ENCODE data around the gene COPG1. TPM values are rescaled to one million over a fixed set of nuclear protein-coding genes. Genes with fewer than 3 reads are reported as not detected.

The COPG1 gene
- total and polyA plus RNA-seq, 9 donors, result 105 to 151 (median 112) TPM

GRCh38 chr3:129313415-129313664 is 63.9 kb downstream of the COPG1 start:
- Histone ChIP-seq H3K27ac (ENCODE audit: low read length) (no peak overlapping the region), H3K9me3 (replicated peaks; ENCODE audit: control insufficient read depth, low read depth, low read length) (no peaks in the 10 kb centered on the region), H3K27me3 (ENCODE audit: control insufficient read depth, insufficient read depth, low read length) (no peaks in the 10 kb centered on the region), H3K36me3 (ENCODE audit: control insufficient read depth, insufficient read depth, low read length) (no peaks in the 10 kb centered on the region), H3K4me3 (ENCODE audit: low read length) (no peak overlapping the region), H3K4me1 (ENCODE audit: control insufficient read depth, insufficient read depth, low read length) (peaks cover 26% of the 10 kb centered on the region)
- DNase-seq, result no peak

GRCh38 chr3:129313665-129314385 is 64.4 kb downstream of the COPG1 start:
- H3K4me3 ChIP-seq (ENCODE audit: low read length), result peak overlapping the region; percentile 98
- peak; percentile 46 for DNase-seq
- no peaks in the 10 kb centered on the region for H3K27me3 ChIP-seq (ENCODE audit: control insufficient read depth, insufficient read depth, low read length)
- no peaks in the 10 kb centered on the region for H3K36me3 ChIP-seq (ENCODE audit: control insufficient read depth, insufficient read depth, low read length)
- WGBS (ENCODE audit: insufficient coverage), result 24% methylated on average over 4 of the region's 7 CpGs
- H3K27ac ChIP-seq (ENCODE audit: low read length), result peak overlapping the region; percentile 96
- H3K4me1 ChIP-seq (ENCODE audit: control insufficient read depth, insufficient read depth, low read length), result peaks cover 26% of the 10 kb centered on the region
- H3K9me3 ChIP-seq (replicated peaks; ENCODE audit: control insufficient read depth, low read depth, low read length), result no peaks in the 10 kb centered on the region

GRCh38 chr3:129314386-129315222 is 65.2 kb downstream of the COPG1 start:
- H3K4me1 ChIP-seq (ENCODE audit: control insufficient read depth, insufficient read depth, low read length), result peaks cover 26% of the 10 kb centered on the region
- H3K27me3 ChIP-seq (ENCODE audit: control insufficient read depth, insufficient read depth, low read length), result no peaks in the 10 kb centered on the region
- peaks cover 3% of the 10 kb centered on the region for H3K36me3 ChIP-seq (ENCODE audit: control insufficient read depth, insufficient read depth, low read length)
- under 1% methylated on average over 47 of the region's 53 CpGs for WGBS (ENCODE audit: insufficient coverage)
- peak overlapping the region; percentile 98 for H3K4me3 ChIP-seq (ENCODE audit: low read length)
- H3K27ac ChIP-seq (ENCODE audit: low read length), result peak overlapping the region; percentile 96
- H3K9me3 ChIP-seq (replicated peaks; ENCODE audit: control insufficient read depth, low read depth, low read length), result no peaks in the 10 kb centered on the region
- DNase-seq, result peak; percentile 97

- Histone ChIP-seq H3K27me3 (ENCODE audit: control insufficient read depth, insufficient read depth, low read length) (no peaks in the 10 kb centered on the region), H3K9me3 (replicated peaks; ENCODE audit: control insufficient read depth, low read depth, low read length) (no peaks in the 10 kb centered on the region), H3K27ac (ENCODE audit: low read length) (peak overlapping the region; percentile 89), H3K4me3 (ENCODE audit: low read length) (peak overlapping the region; percentile 98), H3K36me3 (ENCODE audit: control insufficient read depth, insufficient read depth, low read length) (peaks cover 8% of the 10 kb centered on the region), H3K4me1 (ENCODE audit: control insufficient read depth, insufficient read depth, low read length) (peaks cover 26% of the 10 kb centered on the region)
- under 1% methylated on average over 75 of the region's 80 CpGs for WGBS (ENCODE audit: insufficient coverage)
- peak; percentile 42 for DNase-seq
Measured at GRCh38 chr3:129315223-129315997, 66.0 kb downstream of the COPG1 start.

GRCh38 chr3:129315998-129316247 is 66.5 kb downstream of the COPG1 start:
- H3K27ac ChIP-seq (ENCODE audit: low read length), result peak overlapping the region; percentile 89
- peaks cover 8% of the 10 kb centered on the region for H3K36me3 ChIP-seq (ENCODE audit: control insufficient read depth, insufficient read depth, low read length)
- no peaks in the 10 kb centered on the region for H3K27me3 ChIP-seq (ENCODE audit: control insufficient read depth, insufficient read depth, low read length)
- no peaks in the 10 kb centered on the region for H3K9me3 ChIP-seq (replicated peaks; ENCODE audit: control insufficient read depth, low read depth, low read length)
- WGBS (ENCODE audit: insufficient coverage), result 0% methylated on average over 27 of the region's 34 CpGs
- peaks cover 26% of the 10 kb centered on the region for H3K4me1 ChIP-seq (ENCODE audit: control insufficient read depth, insufficient read depth, low read length)
- H3K4me3 ChIP-seq (ENCODE audit: low read length), result peak overlapping the region; percentile 98
- DNase-seq, result no peak

GRCh38 chr3:129316248-129317013 is 67.0 kb downstream of the COPG1 start:
- peaks cover 10% of the 10 kb centered on the region for H3K36me3 ChIP-seq (ENCODE audit: control insufficient read depth, insufficient read depth, low read length)
- H3K27ac ChIP-seq (ENCODE audit: low read length), result peak overlapping the region; percentile 89
- under 1% methylated on average over 59 of the region's 65 CpGs for WGBS (ENCODE audit: insufficient coverage)
- peak; percentile 90 for DNase-seq
- H3K9me3 ChIP-seq (replicated peaks; ENCODE audit: control insufficient read depth, low read depth, low read length), result no peaks in the 10 kb centered on the region
- H3K4me1 ChIP-seq (ENCODE audit: control insufficient read depth, insufficient read depth, low read length), result peaks cover 26% of the 10 kb centered on the region
- no peaks in the 10 kb centered on the region for H3K27me3 ChIP-seq (ENCODE audit: control insufficient read depth, insufficient read depth, low read length)
- peak overlapping the region; percentile 98 for H3K4me3 ChIP-seq (ENCODE audit: low read length)

- H3K4me1 ChIP-seq (ENCODE audit: control insufficient read depth, insufficient read depth, low read length), result peaks cover 26% of the 10 kb centered on the region
- peaks cover 10% of the 10 kb centered on the region for H3K36me3 ChIP-seq (ENCODE audit: control insufficient read depth, insufficient read depth, low read length)
- H3K27me3 ChIP-seq (ENCODE audit: control insufficient read depth, insufficient read depth, low read length), result no peaks in the 10 kb centered on the region
- no peaks in the 10 kb centered on the region for H3K9me3 ChIP-seq (replicated peaks; ENCODE audit: control insufficient read depth, low read depth, low read length)
- WGBS (ENCODE audit: insufficient coverage), result 24% methylated on average over 8 of the region's 15 CpGs
- H3K4me3 ChIP-seq (ENCODE audit: low read length), result peak overlapping the region; percentile 98
- peak; percentile 44 for DNase-seq
- peak overlapping the region; percentile 89 for H3K27ac ChIP-seq (ENCODE audit: low read length)
Measured at GRCh38 chr3:129317014-129317771, 67.8 kb downstream of the COPG1 start.

GRCh38 chr3:129317848-129318247 is 68.4 kb downstream of the COPG1 start:
- WGBS (ENCODE audit: insufficient coverage), result 20% methylated on average over 5 of the region's 5 CpGs
- no peak overlapping the region for H3K4me3 ChIP-seq (ENCODE audit: low read length)
- H3K27ac ChIP-seq (ENCODE audit: low read length), result peak overlapping the region; percentile 3
- no peaks in the 10 kb centered on the region for H3K9me3 ChIP-seq (replicated peaks; ENCODE audit: control insufficient read depth, low read depth, low read length)
- H3K36me3 ChIP-seq (ENCODE audit: control insufficient read depth, insufficient read depth, low read length), result peaks cover 10% of the 10 kb centered on the region
- peaks cover 26% of the 10 kb centered on the region for H3K4me1 ChIP-seq (ENCODE audit: control insufficient read depth, insufficient read depth, low read length)
- DNase-seq, result peak; percentile 55
- no peaks in the 10 kb centered on the region for H3K27me3 ChIP-seq (ENCODE audit: control insufficient read depth, insufficient read depth, low read length)

GRCh38 chr3:129318921-129319320 is 69.5 kb downstream of the COPG1 start:
- 89% methylated on average over 15 of the region's 15 CpGs for WGBS (ENCODE audit: insufficient coverage)
- Histone ChIP-seq H3K36me3 (ENCODE audit: control insufficient read depth, insufficient read depth, low read length) (peaks cover 17% of the 10 kb centered on the region), H3K4me3 (ENCODE audit: low read length) (no peak overlapping the region), H3K4me1 (ENCODE audit: control insufficient read depth, insufficient read depth, low read length) (peaks cover 23% of the 10 kb centered on the region), H3K27ac (ENCODE audit: low read length) (no peak overlapping the region), H3K9me3 (replicated peaks; ENCODE audit: control insufficient read depth, low read depth, low read length) (no peaks in the 10 kb centered on the region), H3K27me3 (ENCODE audit: control insufficient read depth, insufficient read depth, low read length) (no peaks in the 10 kb centered on the region)
- no peak for DNase-seq
